BLaER1 treated with 17β-estradiol and CSF1 and Interleukin-3, amounts not matched to agents 10 nM and 100 nM (cell line): Measurements from ENCODE around the gene CSNK1G1.
"Not testable (repeated sequence)": the region's sequence is repeated elsewhere in the genome, so short reads cannot be mapped to it uniquely, and the experiment has no call there.

Source experiments
- H3K27ac ChIP-seq, 11 experiments: shearing (Covaris generic); formaldehyde crosslinking; 2 replicates each; pipeline ENCODE4 v1.8.1; 2022
- H3K27me3 ChIP-seq, 11 experiments: shearing (Covaris generic); formaldehyde crosslinking; 2 replicates each; pipeline ENCODE4 v1.8.1; 2022
- H3K36me3 ChIP-seq, 11 experiments: shearing (Covaris generic); formaldehyde crosslinking; 2 replicates each; pipeline ENCODE4 v1.8.1; 2022
- H3K4me1 ChIP-seq, 10 experiments: shearing (Covaris generic); formaldehyde crosslinking; 2 replicates each; pipeline ENCODE4 v1.8.1; 2022
- H3K4me2 ChIP-seq, 11 experiments: shearing (Covaris generic); formaldehyde crosslinking; 2 replicates each; pipeline ENCODE4 v1.8.1; 2022
- H3K4me3 ChIP-seq, 10 experiments: shearing (Covaris generic); formaldehyde crosslinking; 2 replicates each; pipeline ENCODE4 v1.8.1; 2022
- H3K9ac ChIP-seq, 11 experiments: shearing (Covaris generic); formaldehyde crosslinking; 2 replicates each; pipeline ENCODE4 v1.8.1; 2022
- H3K9me3 ChIP-seq, 11 experiments: shearing (Covaris generic); formaldehyde crosslinking; replicated peaks in 1 of 11; 2 replicates each; pipeline ENCODE4 v1.8.1; 2022
- H4K20me1 ChIP-seq, 11 experiments: shearing (Covaris generic); formaldehyde crosslinking; 2 replicates each; pipeline ENCODE4 v1.8.1; 2022
- Cebpa-rat ChIP-seq, 11 experiments: shearing (Covaris generic); IDR thresholded peaks; 2 replicates each; pipeline ENCODE4 v1.8.1; 2022

CSNK1G1 gene

DNA sequence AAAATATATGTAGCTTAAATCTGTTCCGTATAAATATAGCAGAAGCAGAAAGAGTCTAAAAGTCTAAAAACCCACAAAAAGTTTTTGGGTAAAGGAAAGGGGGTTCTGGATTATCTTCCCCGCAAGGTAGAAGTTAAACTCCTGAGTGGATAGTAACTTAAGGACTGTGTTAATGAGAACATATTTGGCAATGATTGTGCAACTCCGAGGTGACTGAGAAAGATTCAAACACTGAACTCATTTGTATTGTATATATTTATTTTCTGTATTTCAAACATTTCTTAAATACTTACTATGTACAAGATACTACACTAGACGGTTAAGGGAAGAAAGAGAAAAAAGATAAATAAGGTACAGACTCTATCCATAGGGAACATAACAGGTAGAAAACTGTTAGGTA is 120.4 kb downstream of the CSNK1G1 start:
- no peaks in the 10 kb centered on the region for H3K9me3 ChIP-seq
- peaks cover 0 to 81% (median 0%) of the 10 kb centered on the region in 11 experiments; a peak in 5 of 22 replicates for H4K20me1 ChIP-seq
- H3K4me2 ChIP-seq, result no peak overlapping the region
- H3K9ac ChIP-seq, result no peak overlapping the region
- H3K27me3 ChIP-seq, result no peaks in the 10 kb centered on the region
- H3K4me3 ChIP-seq, result no peak overlapping the region
- peaks cover 0 to 13% (median 4%) of the 10 kb centered on the region in 11 experiments; a peak in 7 of 22 replicates for H3K36me3 ChIP-seq
- no peak overlapping the region for H3K27ac ChIP-seq
- H3K4me1 ChIP-seq, result peaks cover 0 to 12% (median 0%) of the 10 kb centered on the region in 10 experiments; a peak in 3 of 20 replicates
- TF ChIP-seq Cebpa-rat (IDR thresholded peaks at IDR 0.05), result no peak

DNA sequence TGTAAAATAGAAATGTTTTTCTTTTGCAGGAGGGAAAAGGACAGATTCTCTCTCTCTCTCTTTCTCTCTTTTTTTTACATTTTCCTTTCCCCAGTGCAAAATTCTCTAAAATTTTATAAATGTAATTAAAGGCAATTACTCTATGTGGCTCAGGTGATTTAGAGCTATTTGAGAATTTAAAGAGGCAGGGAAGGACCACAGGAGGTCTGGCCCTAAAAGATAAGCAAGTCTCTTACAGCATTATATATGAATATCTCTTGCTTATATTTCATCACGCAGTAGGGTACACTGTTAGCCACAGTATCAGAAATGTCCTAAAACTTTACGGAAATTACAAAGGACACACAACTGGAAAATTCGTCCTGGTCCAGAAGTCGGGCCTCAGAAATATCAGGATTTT is 122.7 kb downstream of the CSNK1G1 start:
- H3K27ac ChIP-seq, result no peak overlapping the region
- H4K20me1 ChIP-seq, result peaks cover 0 to 60% (median 0%) of the 10 kb centered on the region in 11 experiments; a peak in 5 of 22 replicates
- TF ChIP-seq Cebpa-rat (IDR thresholded peaks at IDR 0.05), result no peak
- H3K27me3 ChIP-seq, result no peaks in the 10 kb centered on the region
- peaks cover 0 to 20% (median under 1%) of the 10 kb centered on the region in 10 experiments; a peak in 8 of 20 replicates for H3K4me1 ChIP-seq
- H3K4me3 ChIP-seq, result no peak overlapping the region
- no peaks in the 10 kb centered on the region for H3K9me3 ChIP-seq
- peaks cover 0 to 24% (median 5%) of the 10 kb centered on the region in 11 experiments; a peak in 9 of 22 replicates for H3K36me3 ChIP-seq
- H3K4me2 ChIP-seq, result no peak overlapping the region
- H3K9ac ChIP-seq, result no peak overlapping the region

DNA sequence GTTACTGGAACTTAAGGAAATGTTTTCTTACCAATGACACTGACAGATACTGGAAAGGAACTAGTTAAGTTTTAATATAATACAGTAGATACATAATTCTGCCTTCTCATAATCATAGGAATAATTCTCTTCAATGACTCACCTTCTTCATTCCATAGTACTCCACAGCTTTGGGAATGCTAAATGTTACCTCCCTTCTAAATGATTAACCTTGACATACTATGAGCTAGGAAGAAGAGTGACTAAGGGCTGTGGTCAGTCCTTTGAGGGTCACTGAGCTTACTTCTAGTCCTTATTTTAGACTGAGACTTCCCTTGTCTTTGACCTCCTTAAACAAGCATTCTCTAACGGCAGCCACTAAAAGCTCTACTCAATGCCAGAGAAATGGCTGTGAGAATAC is 123.6 kb downstream of the CSNK1G1 start:
- TF ChIP-seq Cebpa-rat (IDR thresholded peaks at IDR 0.05), result no peak
- Histone ChIP-seq H3K9ac (no peak overlapping the region), H3K4me1 (peaks cover 0 to 20% (median 3%) of the 10 kb centered on the region in 10 experiments; a peak in 8 of 20 replicates), H3K9me3 (no peaks in the 10 kb centered on the region; a peak in 1 of 22 replicates), H3K36me3 (peaks cover 0 to 25% (median 7%) of the 10 kb centered on the region in 11 experiments; a peak in 8 of 22 replicates), H4K20me1 (peaks cover 0 to 53% (median 0%) of the 10 kb centered on the region in 11 experiments; a peak in 5 of 22 replicates), H3K4me2 (no peak overlapping the region), H3K27ac (no peak overlapping the region), H3K4me3 (no peak overlapping the region), H3K27me3 (no peaks in the 10 kb centered on the region)

DNA sequence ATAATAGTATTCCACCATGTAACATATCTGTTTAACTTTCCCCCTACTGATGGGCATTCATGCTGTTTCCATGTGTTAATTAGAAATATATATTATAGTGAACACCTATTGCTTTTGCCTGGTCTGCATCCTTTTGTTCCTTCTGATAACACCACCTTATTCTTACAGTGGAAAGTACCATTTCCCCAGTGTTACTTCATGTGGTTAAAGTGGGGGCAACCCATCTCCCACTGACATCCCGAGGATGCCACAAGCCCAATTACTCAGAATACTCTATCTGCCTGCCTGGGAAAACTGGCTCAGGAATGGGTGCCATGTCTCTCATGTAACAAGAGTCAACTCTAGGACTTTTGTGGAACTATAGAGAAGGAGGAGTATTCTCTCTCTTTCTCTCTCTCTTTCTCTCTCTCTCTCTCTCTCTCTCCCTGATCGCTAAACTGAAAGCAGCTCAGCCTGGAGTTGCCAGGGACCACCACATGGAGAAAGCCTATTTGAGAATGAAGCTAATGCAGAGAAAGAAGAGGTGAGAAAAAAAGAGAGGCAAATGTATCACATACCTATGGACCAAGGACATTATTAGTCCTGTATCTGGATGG is 126.7 kb downstream of the CSNK1G1 start:
- H4K20me1 ChIP-seq, result peaks cover 0 to 38% (median 0%) of the 10 kb centered on the region in 11 experiments; a peak in 4 of 22 replicates
- no peak overlapping the region for H3K9ac ChIP-seq
- H3K27ac ChIP-seq, result no peak overlapping the region
- no peaks in the 10 kb centered on the region for H3K27me3 ChIP-seq
- H3K4me2 ChIP-seq, result no peak overlapping the region
- peaks cover 0 to 20% (median 3%) of the 10 kb centered on the region in 10 experiments; a peak in 8 of 20 replicates for H3K4me1 ChIP-seq
- TF ChIP-seq Cebpa-rat (IDR thresholded peaks at IDR 0.05), result no peak
- H3K4me3 ChIP-seq, result no peak overlapping the region
- H3K9me3 ChIP-seq, result peaks cover 15 to 23% (median 18%) of the 10 kb centered on the region in 11 experiments
- peaks cover 9 to 52% (median 24%) of the 10 kb centered on the region in 11 experiments; a peak in 20 of 22 replicates for H3K36me3 ChIP-seq

- peaks cover 0 to 24% (median 0%) of the 10 kb centered on the region in 11 experiments; a peak in 3 of 22 replicates for H4K20me1 ChIP-seq
- peaks cover 15 to 23% (median 18%) of the 10 kb centered on the region in 11 experiments for H3K9me3 ChIP-seq
- peaks cover 9 to 56% (median 24%) of the 10 kb centered on the region in 11 experiments; a peak in 20 of 22 replicates for H3K36me3 ChIP-seq
- no peak overlapping the region for H3K9ac ChIP-seq
- no peak for TF ChIP-seq Cebpa-rat (IDR thresholded peaks at IDR 0.05)
- peaks cover 0 to 8% (median 3%) of the 10 kb centered on the region in 10 experiments; a peak in 8 of 20 replicates for H3K4me1 ChIP-seq
- no peak overlapping the region for H3K4me2 ChIP-seq
- H3K4me3 ChIP-seq, result 0 out of 20 replicates have a peak overlapping the region, but pooled peaks of 1 of the 10 experiments have one; percentile 2
- H3K27ac ChIP-seq, result no peak overlapping the region
- no peaks in the 10 kb centered on the region for H3K27me3 ChIP-seq
Observed at GRCh38 chr15:64225804-64226203, 130.2 kb downstream of the CSNK1G1 start.

DNA sequence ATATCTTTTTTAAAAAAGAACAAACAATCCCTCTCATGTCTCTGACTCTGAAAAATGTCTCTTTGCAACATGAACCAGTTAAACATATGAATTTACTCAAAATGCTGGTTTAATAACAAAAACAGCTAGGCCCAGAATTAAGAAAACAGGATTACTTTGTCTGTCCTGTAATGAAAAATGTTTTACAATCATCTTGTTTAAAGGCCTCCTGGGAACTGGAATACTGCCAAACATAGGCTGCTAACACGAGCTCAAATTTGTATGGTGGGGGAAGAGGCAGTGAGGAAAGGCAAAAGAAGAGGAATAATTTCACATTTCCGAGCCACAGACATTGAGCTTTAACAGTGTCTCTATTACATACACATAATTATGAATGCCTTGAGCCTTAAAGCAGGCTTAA is 131.5 kb downstream of the CSNK1G1 start:
- Histone ChIP-seq H3K4me1 (peaks cover 0 to 7% (median 0%) of the 10 kb centered on the region in 10 experiments; a peak in 2 of 20 replicates), H4K20me1 (peaks cover 0 to 27% (median 0%) of the 10 kb centered on the region in 11 experiments; a peak in 3 of 22 replicates), H3K9me3 (peaks cover 15 to 23% (median 18%) of the 10 kb centered on the region in 11 experiments), H3K9ac (no peak overlapping the region), H3K4me2 (no peak overlapping the region), H3K4me3 (no peak overlapping the region), H3K36me3 (peaks cover 9 to 51% (median 24%) of the 10 kb centered on the region in 11 experiments; a peak in 20 of 22 replicates), H3K27ac (no peak overlapping the region), H3K27me3 (no peaks in the 10 kb centered on the region)
- no peak for TF ChIP-seq Cebpa-rat (IDR thresholded peaks at IDR 0.05)

DNA sequence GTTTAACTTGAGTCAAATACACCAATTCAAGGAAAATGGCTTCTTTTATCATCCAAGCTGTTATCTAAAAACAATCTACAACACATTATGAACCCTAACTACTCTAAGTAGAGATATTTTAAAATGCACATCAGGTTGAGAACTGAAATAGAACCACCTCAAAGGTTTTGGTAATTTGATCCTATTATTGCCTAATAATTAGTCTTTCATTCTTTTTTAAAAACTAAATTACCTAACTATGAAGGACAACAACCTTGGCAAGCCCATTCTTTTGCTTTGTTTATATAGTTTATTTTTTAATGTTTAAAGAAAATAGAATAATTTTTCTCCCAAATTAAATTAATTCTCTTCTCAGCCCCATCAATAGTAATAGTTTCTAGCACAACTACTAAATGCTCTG is 132.1 kb downstream of the CSNK1G1 start:
- Histone ChIP-seq H3K27me3 (no peaks in the 10 kb centered on the region), H3K9ac (no peak overlapping the region), H4K20me1 (peaks cover 0 to 27% (median 0%) of the 10 kb centered on the region in 11 experiments; a peak in 3 of 22 replicates), H3K4me2 (no peak overlapping the region), H3K9me3 (peaks cover 15 to 23% (median 18%) of the 10 kb centered on the region in 11 experiments), H3K4me1 (peaks cover 0 to 7% (median 0%) of the 10 kb centered on the region in 10 experiments; a peak in 2 of 20 replicates), H3K36me3 (peaks cover 9 to 48% (median 23%) of the 10 kb centered on the region in 11 experiments; a peak in 20 of 22 replicates), H3K27ac (no peak overlapping the region), H3K4me3 (no peak overlapping the region)
- no peak for TF ChIP-seq Cebpa-rat (IDR thresholded peaks at IDR 0.05)

GRCh38 chr15:64222573-64223366 is 133.2 kb downstream of the CSNK1G1 start:
- no peaks in the 10 kb centered on the region for H3K27me3 ChIP-seq
- H4K20me1 ChIP-seq, result peaks cover 0 to 35% (median 0%) of the 10 kb centered on the region in 11 experiments; a peak in 4 of 22 replicates
- TF ChIP-seq Cebpa-rat (IDR thresholded peaks at IDR 0.05), result no peak
- peaks cover 15 to 23% (median 18%) of the 10 kb centered on the region in 11 experiments for H3K9me3 ChIP-seq
- H3K9ac ChIP-seq, result no peak overlapping the region
- peaks cover 9 to 37% (median 19%) of the 10 kb centered on the region in 11 experiments; a peak in 20 of 22 replicates for H3K36me3 ChIP-seq
- no peak overlapping the region for H3K4me2 ChIP-seq
- H3K4me3 ChIP-seq, result no peak overlapping the region
- H3K4me1 ChIP-seq, result 0 out of 20 replicates have a peak, but pooled peaks cover 0 to under 1% (median 0%) of the 10 kb centered on the region in 10 experiments
- H3K27ac ChIP-seq, result no peak overlapping the region

GRCh38 chr15:64221911-64222310 is 134.1 kb downstream of the CSNK1G1 start:
- H3K4me2 ChIP-seq, H3K9ac ChIP-seq, H3K27me3 ChIP-seq, H3K4me3 ChIP-seq, H3K4me1 ChIP-seq, H3K27ac ChIP-seq: not testable (repeated sequence)
- Histone ChIP-seq H3K36me3 (peaks cover 9 to 30% (median 17%) of the 10 kb centered on the region in 11 experiments; a peak in 20 of 22 replicates), H3K9me3 (peaks cover 14 to 20% (median 17%) of the 10 kb centered on the region in 11 experiments), H4K20me1 (peaks cover 0 to 40% (median 0%) of the 10 kb centered on the region in 11 experiments; a peak in 4 of 22 replicates)

DNA sequence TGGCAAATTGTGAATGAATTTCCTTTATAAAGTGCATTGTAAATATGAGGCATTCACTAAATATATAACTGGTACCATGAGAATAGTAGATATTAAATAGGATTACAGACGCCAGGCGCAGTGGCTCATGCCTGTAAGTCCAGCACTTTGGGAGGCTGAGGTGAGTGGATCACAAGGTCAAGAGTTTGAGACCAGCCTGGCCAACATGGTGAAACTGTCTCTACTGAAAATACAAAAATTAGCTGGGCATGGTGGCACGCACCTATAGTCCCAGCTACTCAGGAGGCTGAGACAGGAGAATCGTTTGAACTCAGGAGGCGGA is 138.6 kb downstream of the CSNK1G1 start:
- H3K4me2 ChIP-seq, H3K9ac ChIP-seq, H3K9me3 ChIP-seq, H3K4me3 ChIP-seq, H3K4me1 ChIP-seq, H3K27ac ChIP-seq, H3K27me3 ChIP-seq: not testable (repeated sequence)
- H4K20me1 ChIP-seq, result peaks cover 0 to 25% (median 0%) of the 10 kb centered on the region in 11 experiments; a peak in 2 of 22 replicates
- peaks cover 21 to 47% (median 32%) of the 10 kb centered on the region in 11 experiments; a peak in 21 of 22 replicates for H3K36me3 ChIP-seq
